A549 (cell line): ENCODE results near the gene NADSYN1. TPM values are rescaled to one million over a fixed set of nuclear protein-coding genes. Genes with fewer than 3 reads are reported as not detected.

Source experiments
- ATAC-seq, 2 experiments: fragments of 200-7000 bp in 1 of 2; fragments of >200 bp in 1 of 2; cut with Nextera tagmentation in 1 of 2; cut with Tn5 transposase in 1 of 2; 3 replicates each; pipeline versions ENCODE4 v1.8.0 to v1.9.1; 2018 to 2020; ENCODE audit warnings: mild to moderate bottlenecking in 1 of 2, moderate library complexity in 1 of 2
- CTCF ChIA-PET: fragments of 300-600 bp; sonication (Branson Sonifier 250); formaldehyde crosslinking; extraction: SDS; loops from one replicate; lab custom pipeline; 2021; ENCODE audit warnings: antibody characterized with exemption, inconsistent platforms; lab: Yijun Ruan, JAX
- POLR2A ChIA-PET: fragments of 350-600 bp; formaldehyde crosslinking; extraction: SDS; loops from one replicate; lab custom pipeline; 2021; ENCODE audit warnings: antibody characterized with exemption, inconsistent platforms; lab: Yijun Ruan, JAX
- DNase-seq, 2 experiments: peaks; one replicate each; pipeline versions ENCODE4 v3.0.0 to v3.0.0-alpha.2; 2011 to 2016; ENCODE audit warnings: low read depth in 1 of 2, low spot score in 1 of 2
- FAIRE-seq: peaks from 2 replicates; lab custom pipeline; 2011; peaks lifted over from hg19 to GRCh38; lab: Jason Lieb, UNC
- H3K27ac ChIP-seq, 2 experiments: fragments of >200 bp; sonication (Bioruptor Twin); formaldehyde crosslinking; 3 replicates each; pipeline ENCODE4 v1.5.1; 2016 to 2017
- H3K4me1 ChIP-seq: fragments of >200 bp; sonication (Bioruptor Twin); formaldehyde crosslinking; 3 replicates; pipeline ENCODE4 v1.6.1; 2016
- H3K4me2 ChIP-seq: fragments of >200 bp; sonication (Bioruptor Twin); formaldehyde crosslinking; 3 replicates; pipeline ENCODE4 v1.6.1; 2016
- H3K4me3 ChIP-seq: fragments of >200 bp; sonication (Bioruptor Twin); formaldehyde crosslinking; 3 replicates; pipeline ENCODE4 v1.5.1; 2016
- H3K9me3 ChIP-seq: fragments of >200 bp; sonication (Bioruptor Twin); formaldehyde crosslinking; 3 replicates; pipeline ENCODE4 v1.6.1; 2016
- BCL3 ChIP-seq: fragments of >200 bp; sonication (Bioruptor Twin); formaldehyde crosslinking; IDR thresholded peaks from 3 replicates; pipeline ENCODE4 v1.6.1; 2016
- BHLHE40 ChIP-seq: IDR thresholded peaks from 2 replicates; pipeline ENCODE4 v1.6.1; 2012; ENCODE audit warnings: low read depth, low read length, inconsistent platforms
- CBX8 ChIP-seq: fragments of 200-600 bp; sonication (generic); IDR thresholded peaks from 2 replicates; pipeline ENCODE4 v1.6.1; 2016
- CHD2 ChIP-seq: fragments of 150-350 bp; IDR thresholded peaks from 2 replicates; pipeline ENCODE4 v1.6.1; 2014; ENCODE audit warnings: low read length; ENCODE audit not compliant: partially characterized antibody
- EP300 ChIP-seq, 2 experiments: fragments of >200 bp; sonication (Bioruptor Twin); formaldehyde crosslinking; IDR thresholded peaks; 2 replicates in 1 of 2; 3 replicates in 1 of 2; pipeline ENCODE4 v1.6.1; 2016 to 2017
- FOSB ChIP-seq: fragments of 250-450 bp; sonication (Bioruptor Pico); IDR thresholded peaks from 2 replicates; pipeline ENCODE4 v1.5.0; 2020; ENCODE audit warnings: mild to moderate bottlenecking, moderate library complexity
- FOSL2 ChIP-seq, 2 experiments: fragments of 450-650 bp in 1 of 2; fragments of >200 bp in 1 of 2; sonication (Bioruptor Twin) in 1 of 2; formaldehyde crosslinking; IDR thresholded peaks; 2 replicates each; pipeline versions ENCODE4 v1.5.0 to v1.6.1; 2016 to 2020; ENCODE audit warnings: mild to moderate bottlenecking in 1 of 2, moderate library complexity in 1 of 2
- HOXB13 ChIP-seq: fragments of 250-450 bp; sonication (Bioruptor Pico); IDR thresholded peaks from 2 replicates; pipeline ENCODE4 v1.5.0; 2020; ENCODE audit warnings: low read depth, mild to moderate bottlenecking, moderate library complexity
- HOXB5 ChIP-seq: fragments of 250-450 bp; sonication (Bioruptor Pico); IDR thresholded peaks from 2 replicates; pipeline ENCODE4 v1.5.0; 2020; ENCODE audit warnings: mild to moderate bottlenecking, moderate library complexity
- MAFK ChIP-seq: fragments of 450-650 bp; IDR thresholded peaks from 2 replicates; pipeline ENCODE4 v1.6.1; 2014; ENCODE audit not compliant: partially characterized antibody
- MAZ ChIP-seq: fragments of 150-350 bp; IDR thresholded peaks from 2 replicates; pipeline ENCODE4 v1.6.1; 2014; ENCODE audit warnings: antibody characterized with exemption, low read depth, low read length, borderline replicate concordance
- NPAS2 ChIP-seq: fragments of 250-450 bp; sonication (Bioruptor Pico); IDR thresholded peaks from 2 replicates; pipeline ENCODE4 v1.8.0; 2022; ENCODE audit warnings: mild to moderate bottlenecking, moderate library complexity, borderline replicate concordance
- PHF8 ChIP-seq: fragments of 200-600 bp; sonication (generic); IDR thresholded peaks from 2 replicates; pipeline ENCODE4 v1.6.1; 2016; ENCODE audit warnings: low read depth, mild to moderate bottlenecking, antibody characterized with exemption, moderate library complexity, borderline replicate concordance
- POLR2A ChIP-seq: IDR thresholded peaks from 2 replicates; pipeline ENCODE4 v1.6.1; 2012; ENCODE audit warnings: mild to moderate bottlenecking, low read length
- POLR2AphosphoS2 ChIP-seq: conservative IDR thresholded peaks from 2 replicates; pipeline ENCODE4 v1.6.1; 2012; ENCODE audit warnings: low read length, improper control_type of control experiment, inconsistent platforms
- RAD21 ChIP-seq, 2 experiments: fragments of >200 bp in 1 of 2; sonication (Bioruptor Twin) in 1 of 2; formaldehyde crosslinking in 1 of 2; IDR thresholded peaks in 1 of 2; conservative IDR thresholded peaks in 1 of 2; 2 replicates in 1 of 2; 3 replicates in 1 of 2; pipeline ENCODE4 v1.6.1; 2012 to 2018; ENCODE audit warnings: inconsistent platforms in 1 of 2
- RNF2 ChIP-seq: fragments of 200-600 bp; sonication (generic); IDR thresholded peaks from 2 replicates; pipeline ENCODE4 v1.6.1; 2016; ENCODE audit warnings: low read depth, mild to moderate bottlenecking, antibody characterized with exemption, moderate library complexity, borderline replicate concordance
- SMC3 ChIP-seq: fragments of >200 bp; sonication (Bioruptor Twin); formaldehyde crosslinking; IDR thresholded peaks from 3 replicates; pipeline ENCODE4 v1.6.1; 2018; ENCODE audit warnings: inconsistent platforms
- TP53 ChIP-seq: fragments of 250-450 bp; sonication (Bioruptor Pico); IDR thresholded peaks from 2 replicates; pipeline ENCODE4 v1.5.0; 2021; ENCODE audit warnings: mild to moderate bottlenecking, moderate library complexity
- ZC3H11A ChIP-seq: fragments of 450-650 bp; IDR thresholded peaks from 2 replicates; pipeline ENCODE4 v1.6.1; 2014; ENCODE audit warnings: antibody characterized with exemption, mild to moderate bottlenecking
- ZNF302 ChIP-seq: fragments of 250-450 bp; sonication (Bioruptor Pico); IDR thresholded peaks from 2 replicates; pipeline ENCODE4 v1.9.0; 2021; ENCODE audit warnings: inconsistent platforms, mild to moderate bottlenecking, moderate library complexity
- ZSCAN20 ChIP-seq: fragments of 250-450 bp; sonication (Bioruptor Pico); IDR thresholded peaks from 2 replicates; pipeline ENCODE4 v1.8.0; 2022; ENCODE audit warnings: mild to moderate bottlenecking, moderate library complexity
- WGBS: methylation state at CpG from one replicate; pipeline ENCODE4 v1.1.6; 2017; ENCODE audit errors: missing lambda C conversion rate; 5-methylcytosine and 5-hydroxymethylcytosine counted together
- polyA plus RNA-seq, 4 experiments: library from polyadenylated mRNA; depleted of rRNA in 3 of 4; stranded (reverse); fragments of >200 nt; fragmentation: RNase III in 1 of 4; extraction: RNeasy Plus Mini Kit Qiagen cat#74134 plus additional on column Dnase treatment in 1 of 4; gene quantifications; 2 replicates in 3 of 4; 3 replicates in 1 of 4; pipeline ENCODE4 v1.2.3, GENCODE V29; 2011 to 2017
- TF ChIP-seq, protein P1 (sequence below): fragments of 150-350 bp; IDR thresholded peaks from 2 replicates; pipeline ENCODE4 v1.6.1; 2014; ENCODE audit warnings: low read depth, mild to moderate bottlenecking, low read length
- TF ChIP-seq, protein P2 (sequence below): fragments of >200 bp; sonication (Bioruptor Twin); formaldehyde crosslinking; IDR thresholded peaks from 3 replicates; pipeline ENCODE4 v1.5.1; 2016

Gene NADSYN1
- polyA plus RNA-seq, 2 of the 4 experiments (the other 2 are of a cell fraction) = 34.6 to 63.3 TPM

GRCh38 chr11:71478528-71478840, 25.5 kb downstream of the NADSYN1 start:
- DNase-seq (no peak), FAIRE-seq (no peak), ATAC-seq (no peak)
- H3K4me1 ChIP-seq = no peaks in the 10 kb centered on the region
- TF ChIP-seq BHLHE40 (no peak), POLR2AphosphoS2 (no peak), CHD2 (no peak), HOXB13 (CRISPR knock-in tag) (no peak), BCL3 (no peak), NPAS2 (CRISPR knock-in tag) (no peak)
- ChIA-PET CTCF (interaction anchor here (0.9 kb wide), 1 partner anchor 8 kb away, joined by 3 read pairs; no protein-coding TSS in a partner anchor), POLR2A (interaction anchor here (0.7 kb wide), 1 partner anchor 360 kb away, joined by 4 read pairs; no protein-coding TSS in a partner anchor)
- no peak overlapping the region for H3K4me3 ChIP-seq
- no peak overlapping the region for H3K4me2 ChIP-seq
- H3K27ac ChIP-seq = no peak overlapping the region
- no peaks in the 10 kb centered on the region for H3K9me3 ChIP-seq
- over 99% methylated on average over 11 of the region's 11 CpGs for WGBS

- TF ChIP-seq RNF2 (no peak), MAZ (no peak)
- ATAC-seq (no peak), DNase-seq (no peak), FAIRE-seq (no peak)
- WGBS = 88% methylated on average over 24 of the region's 24 CpGs
- POLR2A ChIA-PET = no interaction called here
- H3K27ac ChIP-seq = no peak overlapping the region
- H3K4me1 ChIP-seq = no peaks in the 10 kb centered on the region
- CTCF ChIA-PET = no interaction called here
- H3K4me3 ChIP-seq = no peak overlapping the region
- H3K4me2 ChIP-seq = no peak overlapping the region
- no peaks in the 10 kb centered on the region for H3K9me3 ChIP-seq
These were observed 28.3 kb downstream of the NADSYN1 start for GRCh38 chr11:71481101-71481960.

DNA sequence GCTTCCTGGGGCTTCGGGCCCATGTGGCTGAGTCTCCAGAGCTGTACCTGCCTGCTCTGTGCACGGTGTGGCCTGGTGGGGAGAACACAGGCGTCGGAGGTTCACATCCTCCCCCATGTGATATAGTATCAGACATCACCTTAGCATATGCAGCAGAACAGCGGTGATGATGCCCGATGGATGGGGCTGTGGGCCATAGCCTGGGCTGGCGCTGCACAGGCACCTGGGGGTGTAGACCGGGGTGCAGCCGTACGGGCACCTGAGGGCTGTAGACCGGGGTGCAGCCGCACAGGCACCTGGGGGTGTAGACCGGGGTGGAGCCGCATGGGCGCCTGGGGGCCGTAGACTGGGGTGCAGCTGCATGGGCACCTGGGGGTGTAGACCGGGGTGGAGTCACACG, 29.2 kb downstream of the NADSYN1 start:
- no peak for ATAC-seq
- no peak overlapping the region for H3K4me2 ChIP-seq
- no peak for TF ChIP-seq NPAS2 (CRISPR knock-in tag)
- TF ChIP-seq HOXB5 (CRISPR knock-in tag) = no peak
- TF ChIP-seq ZNF302 (CRISPR knock-in tag) = no peak
- no peak for TF ChIP-seq RAD21 (conservative IDR thresholded peaks at IDR 0.05 in 1 of 2, IDR thresholded peaks at IDR 0.05 in 1 of 2)
- TF ChIP-seq FOSL2 (IDR thresholded peaks at IDR 0.05) = no peak
- no peak for TF ChIP-seq FOSL2 (CRISPR knock-in tag; IDR thresholded peaks at IDR 0.05)
- no peak for TF ChIP-seq POLR2A
- TF ChIP-seq MAFK = no peak
- ChIA-PET CTCF (no interaction called here), POLR2A (no interaction called here)
- H3K4me3 ChIP-seq = no peak overlapping the region
- 98% methylated on average over 9 of the region's 18 CpGs for WGBS
- no peak for DNase-seq
- H3K27ac ChIP-seq = no peak overlapping the region
- H3K9me3 ChIP-seq = no peaks in the 10 kb centered on the region
- no peaks in the 10 kb centered on the region for H3K4me1 ChIP-seq
- FAIRE-seq = no peak

DNA sequence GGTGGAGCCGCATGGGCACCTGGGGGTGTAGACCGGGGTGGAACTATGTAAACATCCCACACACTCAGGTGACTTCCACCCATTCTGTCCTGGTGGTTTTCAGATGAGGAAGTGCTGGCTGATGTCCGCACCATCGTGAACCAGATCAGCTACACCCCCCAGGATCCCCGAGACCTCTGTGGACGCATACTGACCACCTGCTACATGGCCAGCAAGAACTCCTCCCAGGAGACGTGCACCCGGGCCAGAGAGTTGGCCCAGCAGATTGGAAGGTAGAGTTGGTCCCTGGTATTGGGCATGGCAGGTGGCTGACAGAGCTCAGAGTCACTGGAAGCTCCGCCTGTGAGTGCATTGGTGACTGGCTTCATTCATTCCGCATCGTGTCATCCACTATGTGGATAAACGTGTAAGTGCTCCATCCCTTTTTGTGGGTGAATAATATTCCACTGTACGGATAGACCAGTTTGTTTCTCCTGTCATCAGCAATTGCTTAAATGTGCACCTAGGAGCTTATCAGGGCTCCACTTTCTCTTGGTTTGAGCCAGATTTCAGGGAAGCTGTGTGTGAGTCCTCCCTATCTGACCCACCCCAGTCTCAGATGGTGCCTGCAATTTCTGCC, 29.9 kb downstream of the NADSYN1 start:
- H3K4me2 ChIP-seq = no peak overlapping the region
- ChIA-PET POLR2A (no interaction called here), CTCF (no interaction called here)
- FAIRE-seq (no peak), DNase-seq (no peak), ATAC-seq (no peak)
- H3K9me3 ChIP-seq = no peaks in the 10 kb centered on the region
- 95% methylated on average over 13 of the region's 13 CpGs for WGBS
- H3K27ac ChIP-seq = no peak overlapping the region
- H3K4me1 ChIP-seq = peaks cover 2% of the 10 kb centered on the region; the same call in 1 of the 3 replicates
- H3K4me3 ChIP-seq = no peak overlapping the region
- TF ChIP-seq MAZ (no peak), HOXB13 (CRISPR knock-in tag) (no peak), ZNF302 (CRISPR knock-in tag) (no peak), CBX8 (no peak), EP300 (IDR thresholded peaks at IDR 0.05) (no peak), ZC3H11A (no peak), TP53 (CRISPR knock-in tag) (no peak), PHF8 (no peak), FOSB (CRISPR knock-in tag) (no peak), SMC3 (no peak), ZSCAN20 (CRISPR knock-in tag) (no peak), FOSL2 (IDR thresholded peaks at IDR 0.05) (no peak), FOSL2 (CRISPR knock-in tag; IDR thresholded peaks at IDR 0.05) (no peak)
- TF ChIP-seq, protein P1, sequence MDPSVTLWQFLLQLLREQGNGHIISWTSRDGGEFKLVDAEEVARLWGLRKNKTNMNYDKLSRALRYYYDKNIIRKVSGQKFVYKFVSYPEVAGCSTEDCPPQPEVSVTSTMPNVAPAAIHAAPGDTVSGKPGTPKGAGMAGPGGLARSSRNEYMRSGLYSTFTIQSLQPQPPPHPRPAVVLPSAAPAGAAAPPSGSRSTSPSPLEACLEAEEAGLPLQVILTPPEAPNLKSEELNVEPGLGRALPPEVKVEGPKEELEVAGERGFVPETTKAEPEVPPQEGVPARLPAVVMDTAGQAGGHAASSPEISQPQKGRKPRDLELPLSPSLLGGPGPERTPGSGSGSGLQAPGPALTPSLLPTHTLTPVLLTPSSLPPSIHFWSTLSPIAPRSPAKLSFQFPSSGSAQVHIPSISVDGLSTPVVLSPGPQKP = no peak
- TF ChIP-seq, protein P2, sequence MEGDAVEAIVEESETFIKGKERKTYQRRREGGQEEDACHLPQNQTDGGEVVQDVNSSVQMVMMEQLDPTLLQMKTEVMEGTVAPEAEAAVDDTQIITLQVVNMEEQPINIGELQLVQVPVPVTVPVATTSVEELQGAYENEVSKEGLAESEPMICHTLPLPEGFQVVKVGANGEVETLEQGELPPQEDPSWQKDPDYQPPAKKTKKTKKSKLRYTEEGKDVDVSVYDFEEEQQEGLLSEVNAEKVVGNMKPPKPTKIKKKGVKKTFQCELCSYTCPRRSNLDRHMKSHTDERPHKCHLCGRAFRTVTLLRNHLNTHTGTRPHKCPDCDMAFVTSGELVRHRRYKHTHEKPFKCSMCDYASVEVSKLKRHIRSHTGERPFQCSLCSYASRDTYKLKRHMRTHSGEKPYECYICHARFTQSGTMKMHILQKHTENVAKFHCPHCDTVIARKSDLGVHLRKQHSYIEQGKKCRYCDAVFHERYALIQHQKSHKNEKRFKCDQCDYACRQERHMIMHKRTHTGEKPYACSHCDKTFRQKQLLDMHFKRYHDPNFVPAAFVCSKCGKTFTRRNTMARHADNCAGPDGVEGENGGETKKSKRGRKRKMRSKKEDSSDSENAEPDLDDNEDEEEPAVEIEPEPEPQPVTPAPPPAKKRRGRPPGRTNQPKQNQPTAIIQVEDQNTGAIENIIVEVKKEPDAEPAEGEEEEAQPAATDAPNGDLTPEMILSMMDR = no peak
